Activated T-cell treated with anti-CD3 and anti-CD28 coated beads for 24 hours (primary cell): ENCODE data around the gene LCLAT1.
"Not testable (repeated sequence)": the region's sequence is repeated elsewhere in the genome, so short reads cannot be mapped to it uniquely, and the experiment has no call there.

Source experiments
- DNase-seq: peaks from one replicate; pipeline ENCODE4 v3.0.0-alpha.2; 2020; ENCODE audit warnings: low read depth

LCLAT1 gene

DNA sequence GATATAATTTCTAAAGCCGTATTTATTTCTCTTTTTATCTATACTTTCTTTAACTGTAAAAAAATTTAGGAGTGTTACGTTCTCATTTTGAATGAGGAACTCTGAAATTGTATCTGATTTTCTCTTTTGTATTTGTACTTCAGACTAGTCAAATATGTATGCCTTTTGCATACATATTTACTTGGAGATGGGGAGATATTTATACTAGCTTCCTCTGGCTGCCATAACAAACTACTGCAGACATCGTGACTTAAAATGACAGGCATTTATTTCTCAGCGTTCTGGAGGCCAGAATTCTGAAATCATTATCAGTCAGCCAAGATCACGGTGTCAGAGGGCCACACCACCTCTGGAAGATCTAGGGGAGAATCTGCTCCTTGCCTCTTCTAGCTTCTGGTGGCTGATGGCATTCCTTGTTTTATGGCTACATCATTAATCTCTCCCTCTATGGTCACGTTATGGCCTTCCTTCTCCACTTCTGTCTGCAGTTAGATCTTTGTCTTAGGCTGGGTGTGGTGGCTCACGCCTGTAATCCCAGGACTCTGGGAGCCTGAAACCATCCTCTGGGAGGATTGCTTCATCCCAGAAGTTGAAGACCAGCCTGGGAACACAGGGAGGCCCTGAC, 8.2 kb downstream of the LCLAT1 start:
- no peak for DNase-seq

GRCh38 chr2:30456106-30456505, 9.1 kb downstream of the LCLAT1 start:
- no peak for DNase-seq

GRCh38 chr2:30456579-30456978, 9.5 kb downstream of the LCLAT1 start:
- no peak for DNase-seq

DNA sequence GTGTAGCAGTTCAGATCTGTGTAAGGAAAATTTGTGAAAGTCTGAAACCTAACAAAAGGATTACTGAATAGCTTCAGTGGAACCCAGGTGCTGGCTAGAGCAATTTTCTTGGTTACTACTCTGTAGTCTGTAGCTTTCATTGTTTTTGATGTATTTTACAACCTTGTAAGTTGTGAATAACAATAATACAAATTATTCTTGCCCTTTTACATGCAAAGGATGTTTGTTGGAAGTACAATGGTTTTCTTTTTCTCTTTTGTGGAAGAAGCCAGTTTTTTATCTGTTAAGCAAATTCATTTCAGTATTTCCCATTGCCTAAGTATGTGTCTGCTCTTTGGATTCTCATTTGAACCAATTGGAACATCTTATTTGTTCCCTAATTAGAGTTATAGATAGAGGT, 10.2 kb downstream of the LCLAT1 start:
- no peak for DNase-seq

GRCh38 chr2:30459140-30459539, 12.1 kb downstream of the LCLAT1 start:
- DNase-seq = no peak

DNA sequence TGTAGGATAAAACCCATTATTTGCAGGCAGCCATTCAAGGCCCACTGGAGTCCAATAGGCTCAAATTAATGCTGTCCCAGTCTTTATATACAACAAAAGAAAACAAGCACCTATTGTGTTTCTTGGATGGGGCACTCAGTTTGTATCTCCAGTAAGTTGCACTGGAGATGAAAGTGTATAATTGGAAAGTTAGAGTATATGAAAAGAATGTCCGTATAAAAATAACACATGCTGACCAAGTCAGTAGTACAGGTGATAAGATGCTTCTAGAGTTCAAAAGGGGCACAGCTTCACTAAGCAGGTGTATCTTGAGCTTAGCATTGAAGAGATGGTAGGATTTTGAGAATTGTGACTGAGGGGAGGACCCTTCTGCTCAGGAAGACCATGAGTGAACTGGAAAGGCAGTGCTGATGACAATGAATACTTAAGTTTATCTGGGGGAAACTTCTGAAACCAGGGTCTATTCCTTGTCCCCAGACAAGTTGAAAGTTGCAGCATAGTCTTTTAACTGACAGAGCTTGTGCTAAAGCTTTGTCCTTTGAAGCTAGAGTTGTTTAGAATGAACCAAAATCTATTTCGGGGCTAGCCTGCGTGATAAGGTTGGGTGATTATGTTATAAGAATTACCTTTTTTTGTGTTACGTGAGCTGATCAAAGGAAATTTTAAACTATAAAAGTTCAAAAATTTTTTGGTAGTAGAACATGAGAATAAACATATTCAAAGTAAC, 15.2 kb downstream of the LCLAT1 start:
- DNase-seq = no peak

DNA sequence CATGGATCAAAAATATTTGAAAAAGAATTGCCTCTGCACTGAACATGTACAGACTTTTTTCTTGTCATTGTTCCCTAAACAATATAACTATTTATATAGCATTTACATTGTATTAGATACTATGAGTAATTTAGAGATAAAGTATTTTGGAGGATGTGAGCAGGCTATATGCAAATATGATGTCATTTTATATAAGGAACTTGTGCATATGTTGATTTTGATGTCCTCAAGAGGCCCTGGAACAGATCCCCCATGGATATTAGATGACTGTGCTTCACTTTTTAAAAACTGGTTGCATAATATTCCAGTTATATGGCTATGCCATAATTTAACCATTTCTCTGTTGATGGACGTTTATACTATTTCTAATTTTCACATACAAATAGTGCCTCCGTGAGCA, 16.5 kb downstream of the LCLAT1 start:
- no peak for DNase-seq

DNA sequence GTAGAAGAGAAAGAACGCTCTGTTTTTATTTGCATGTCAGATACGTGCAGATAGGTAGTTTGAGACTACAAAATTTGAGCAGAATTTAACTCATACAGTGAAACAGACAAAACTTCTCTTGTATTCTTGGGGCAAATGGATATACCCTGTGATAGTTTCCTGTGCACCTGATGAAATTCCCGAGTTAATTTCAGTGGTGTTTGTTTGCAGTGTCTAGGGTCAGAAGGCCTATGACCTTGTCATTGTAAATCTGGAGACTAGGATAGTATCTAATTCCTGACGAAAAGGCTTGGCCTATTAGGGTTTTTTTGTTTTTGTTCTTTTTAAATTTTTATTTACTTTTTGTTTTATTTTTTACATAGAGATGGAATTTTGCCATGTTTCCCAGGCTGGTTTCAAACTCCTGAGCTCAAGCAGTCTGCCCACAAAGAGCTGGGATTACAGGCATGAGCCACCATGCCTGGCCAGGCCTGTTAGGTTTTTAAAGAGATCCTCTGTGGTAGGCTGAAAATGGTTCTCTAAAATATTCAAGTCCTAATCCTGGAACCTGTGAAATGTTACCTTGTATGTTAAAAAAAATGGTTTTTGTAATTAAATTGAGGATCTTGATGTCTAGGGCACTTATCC, 17.6 kb downstream of the LCLAT1 start:
- DNase-seq = no peak

DNA sequence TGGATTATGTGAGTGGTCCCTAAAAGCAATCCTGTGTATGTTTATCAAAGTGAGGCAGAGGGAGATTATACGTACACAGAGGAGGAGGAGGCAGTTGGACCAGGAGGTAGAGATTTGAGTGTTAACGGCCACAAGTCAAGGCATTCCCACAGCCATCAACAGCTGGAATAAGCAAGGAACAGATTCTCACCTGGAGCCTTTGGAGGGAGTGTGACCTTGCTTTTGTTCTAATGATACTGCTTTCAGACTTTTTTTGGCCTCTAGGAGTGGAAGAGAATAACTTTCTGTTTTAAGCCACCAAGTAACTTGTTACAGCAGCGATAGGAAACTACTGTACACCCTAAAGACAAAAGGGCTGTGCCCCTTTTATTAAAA, 18.1 kb downstream of the LCLAT1 start:
- DNase-seq = no peak

DNA sequence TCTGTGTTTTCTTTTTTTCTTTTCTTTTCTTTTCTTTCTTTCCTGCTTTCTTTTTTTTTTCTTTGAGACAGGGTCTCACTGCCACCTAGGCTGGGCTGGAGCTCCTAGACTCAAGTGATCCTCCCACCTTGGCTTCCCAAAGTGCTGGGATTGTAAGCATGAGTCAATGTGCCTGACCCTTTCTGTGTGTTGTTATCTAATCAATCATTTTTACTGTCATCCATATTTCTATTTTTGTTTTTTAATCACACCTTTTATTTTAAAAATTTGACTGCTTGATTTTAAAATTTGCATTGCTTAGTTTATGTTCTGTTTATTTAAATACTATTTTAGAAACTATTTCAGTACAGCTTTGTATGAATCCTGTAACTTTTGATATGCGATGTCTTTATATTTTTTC, 19.2 kb downstream of the LCLAT1 start:
- no peak for DNase-seq

DNA sequence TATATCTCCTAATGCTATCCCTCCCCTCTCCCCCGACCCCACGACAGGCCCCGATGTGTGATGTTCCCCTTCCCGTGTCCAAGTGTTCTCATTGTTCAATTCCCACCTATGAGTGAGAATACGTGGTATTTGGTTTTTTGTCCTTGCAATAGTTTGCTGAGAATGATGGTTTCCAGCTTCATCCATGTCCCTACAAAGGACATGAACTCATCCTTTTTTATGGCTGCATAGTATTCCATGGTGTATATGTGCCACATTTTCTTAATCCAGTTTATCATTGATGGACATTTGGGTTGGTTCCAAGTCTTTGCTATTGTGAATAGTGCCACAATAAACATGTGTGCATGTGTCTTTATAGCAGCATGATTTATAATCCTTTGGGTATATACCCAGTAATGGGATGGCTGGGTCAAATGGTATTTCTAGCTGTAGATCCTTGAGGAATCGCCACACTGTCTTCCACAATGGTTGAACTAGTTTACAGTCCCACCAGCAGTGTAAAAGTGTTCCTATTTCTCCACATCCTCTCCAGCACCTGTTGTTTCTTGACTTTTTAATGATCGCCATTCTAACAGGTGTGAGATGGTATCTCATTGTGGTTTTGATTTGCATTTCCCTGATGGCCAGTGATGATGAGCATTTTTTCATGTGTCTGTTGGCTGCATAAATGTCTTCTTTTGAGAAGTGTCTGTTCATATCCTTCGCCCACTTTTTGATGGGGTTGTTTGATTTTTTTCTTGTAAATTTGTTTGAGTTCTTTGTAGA, 20.2 kb downstream of the LCLAT1 start:
- DNase-seq = not testable (repeated sequence)

- no peak for DNase-seq
These were observed 23.4 kb downstream of the LCLAT1 start for GRCh38 chr2:30470426-30470825.

DNA sequence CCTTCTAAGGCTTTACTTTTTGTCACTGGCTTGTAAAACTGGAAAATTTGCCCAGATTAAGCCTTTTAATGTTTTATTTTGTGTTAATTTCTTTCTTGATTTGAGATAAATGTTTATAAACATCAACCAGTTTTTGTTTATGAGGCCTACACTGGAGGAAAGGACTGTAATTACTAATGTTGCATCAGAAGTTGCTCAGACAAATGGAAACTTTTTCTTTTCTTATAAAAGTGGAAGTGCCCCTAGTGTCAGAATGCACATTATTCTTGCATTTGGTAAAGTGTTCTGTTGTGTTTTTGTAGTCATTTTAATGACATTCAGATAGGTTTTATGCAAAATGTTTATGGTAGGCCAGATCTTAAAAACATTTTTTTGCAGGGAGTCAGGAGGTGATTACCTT, 25.3 kb downstream of the LCLAT1 start:
- no peak for DNase-seq

DNA sequence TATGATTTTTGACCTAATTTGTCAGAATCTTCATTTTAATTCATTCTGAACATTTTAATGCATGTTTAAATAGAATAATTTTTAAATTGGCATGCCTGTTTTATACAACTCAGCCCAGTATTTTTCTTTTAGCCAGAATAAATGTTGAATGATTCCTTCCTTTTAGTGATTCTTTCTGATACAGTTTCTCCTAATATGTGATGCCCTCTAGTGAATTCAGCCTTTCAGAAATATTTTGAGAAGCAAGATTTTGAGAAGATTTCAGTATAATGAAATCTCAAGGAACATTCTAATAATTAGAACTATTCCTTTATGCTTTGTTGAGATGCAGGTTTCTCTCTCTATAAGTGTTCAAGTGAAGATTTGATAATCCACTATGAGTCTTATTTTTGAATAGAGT, 28.5 kb downstream of the LCLAT1 start:
- no peak for DNase-seq

DNA sequence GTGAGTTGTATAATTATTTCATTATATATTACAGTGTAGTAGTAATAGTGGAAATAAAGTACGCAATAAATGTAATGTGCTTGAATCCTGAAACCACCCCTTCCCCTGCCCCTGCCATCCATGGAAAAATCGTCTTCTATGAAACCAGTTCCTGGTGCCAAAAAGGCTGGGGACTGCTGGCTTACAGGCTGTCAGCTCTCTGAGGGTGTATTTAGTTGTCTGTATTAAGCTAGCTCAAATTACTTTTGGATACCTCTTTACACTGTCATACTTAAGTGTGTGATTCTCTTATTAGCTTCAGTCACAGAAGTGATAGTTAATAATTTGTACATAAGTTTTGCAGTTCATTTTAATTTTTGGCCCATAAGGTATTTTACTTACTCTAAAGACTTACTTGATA, 29.6 kb downstream of the LCLAT1 start:
- no peak for DNase-seq

DNA sequence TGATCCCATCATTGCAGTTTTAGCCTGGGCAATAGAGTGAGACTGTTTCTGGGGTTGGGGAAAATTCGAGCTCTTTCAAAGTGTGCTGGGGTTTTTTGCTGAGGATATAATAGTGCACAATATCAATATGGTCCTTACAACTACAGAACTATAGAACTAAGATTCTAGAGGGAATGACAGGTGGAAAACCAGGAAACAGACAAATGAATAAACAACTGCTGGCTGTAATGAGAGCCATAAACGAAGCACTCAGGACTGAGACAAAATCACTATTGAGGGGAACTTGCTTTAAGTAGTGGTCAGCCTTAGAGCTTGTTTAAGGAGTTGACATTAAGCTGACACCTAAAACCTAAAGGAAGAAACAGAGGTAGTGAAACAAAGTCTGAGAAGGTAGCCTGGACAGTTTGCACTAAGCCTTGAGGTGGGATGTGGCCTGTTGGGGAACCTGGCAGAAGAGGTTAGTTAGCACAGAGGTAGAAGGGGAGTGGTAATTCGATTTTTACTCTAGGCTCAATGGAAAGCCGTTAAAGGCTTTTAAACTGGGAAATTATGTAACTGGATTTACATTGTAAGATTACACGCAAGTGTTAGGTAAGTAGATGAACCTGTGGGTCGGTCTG, 33.8 kb downstream of the LCLAT1 start:
- no peak for DNase-seq

DNA sequence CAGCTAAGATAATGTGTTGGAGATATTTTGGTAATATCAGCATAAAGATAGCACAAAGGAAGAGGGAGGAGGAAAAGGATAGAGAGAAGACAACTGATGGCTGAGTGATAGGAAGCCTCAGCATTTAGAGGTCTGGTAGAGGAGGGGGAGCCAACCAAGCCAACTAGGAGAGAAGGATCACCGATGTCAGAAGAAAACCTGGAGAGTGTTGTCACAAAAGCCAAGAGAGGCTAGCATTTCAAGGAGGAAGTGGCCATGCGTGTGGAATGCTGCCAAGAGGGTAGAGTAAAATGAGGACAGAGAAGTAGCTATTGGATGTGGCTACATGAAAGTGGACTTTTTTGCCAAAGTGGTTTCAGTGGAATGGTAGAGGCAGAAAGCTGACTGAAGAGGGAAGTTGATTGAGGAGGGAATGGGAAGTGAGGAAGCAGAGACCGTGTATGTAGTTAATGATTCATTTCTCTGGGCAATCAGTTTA, 34.3 kb downstream of the LCLAT1 start:
- no peak for DNase-seq

- DNase-seq = no peak
These were observed 35.0 kb downstream of the LCLAT1 start for GRCh38 chr2:30482011-30482410.

- DNase-seq = no peak
These were observed 37.1 kb downstream of the LCLAT1 start for GRCh38 chr2:30484145-30484544.

- DNase-seq = no peak
These were observed 37.9 kb downstream of the LCLAT1 start for GRCh38 chr2:30484995-30485394.

DNA sequence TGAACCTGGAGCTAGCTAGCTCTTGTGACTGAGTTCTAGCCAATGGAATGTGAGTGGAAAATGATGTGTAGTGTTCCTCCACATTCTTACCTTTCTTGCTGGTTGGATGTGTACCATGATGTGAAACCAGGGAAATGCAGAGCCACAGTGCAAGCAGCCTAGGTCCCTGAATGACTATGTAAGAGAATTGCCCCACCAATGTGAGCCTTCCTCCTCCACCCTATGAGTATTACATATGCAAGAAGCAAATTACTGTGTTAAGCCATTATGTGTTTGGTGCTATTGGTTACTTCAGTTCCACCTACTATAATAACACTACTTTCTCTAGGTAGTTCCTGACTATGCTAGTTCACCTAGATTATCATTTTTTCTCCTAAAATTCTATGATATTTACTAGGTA, 39.6 kb downstream of the LCLAT1 start:
- no peak for DNase-seq

DNA sequence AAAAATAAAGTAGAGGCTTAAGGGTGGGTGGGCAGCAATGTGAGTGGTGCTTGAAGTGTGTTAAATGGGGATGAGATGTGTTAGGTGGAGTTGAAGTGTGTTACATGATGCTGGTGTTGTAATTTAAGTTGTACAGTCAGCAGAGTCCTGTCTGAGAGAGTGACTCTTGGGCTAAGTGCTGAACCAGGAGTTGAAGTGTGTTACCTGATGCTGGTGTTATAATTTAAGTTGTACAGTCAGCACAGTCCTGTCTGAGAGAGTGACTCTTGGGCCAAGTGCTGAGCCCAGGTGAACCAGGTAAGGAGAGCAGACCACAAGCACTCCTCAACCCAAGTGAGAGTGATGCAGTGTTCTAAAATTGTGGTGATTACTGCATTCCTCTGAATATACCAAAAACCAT, 40.6 kb downstream of the LCLAT1 start:
- DNase-seq = no peak
